IPS-18c (cell line): ENCODE measurements around the gene TRMT10B.
A peak's percentile ranks its signal among the peaks of the same experiment; 100 is the strongest.

Source experiments
- H3K4me3 ChIP-seq: 2 replicates; pipeline ENCODE4 v1.7.0; 2013; ENCODE audit warnings: low read depth, mild to moderate bottlenecking, low read length, moderate library complexity; ENCODE audit not compliant: insufficient read depth
- H3K9me3 ChIP-seq: one replicate; pipeline ENCODE4 v1.6.1; 2013; ENCODE audit warnings: mild to moderate bottlenecking, low read length, moderate library complexity; ENCODE audit not compliant: control insufficient read depth, insufficient read depth

The TRMT10B gene, protein sequence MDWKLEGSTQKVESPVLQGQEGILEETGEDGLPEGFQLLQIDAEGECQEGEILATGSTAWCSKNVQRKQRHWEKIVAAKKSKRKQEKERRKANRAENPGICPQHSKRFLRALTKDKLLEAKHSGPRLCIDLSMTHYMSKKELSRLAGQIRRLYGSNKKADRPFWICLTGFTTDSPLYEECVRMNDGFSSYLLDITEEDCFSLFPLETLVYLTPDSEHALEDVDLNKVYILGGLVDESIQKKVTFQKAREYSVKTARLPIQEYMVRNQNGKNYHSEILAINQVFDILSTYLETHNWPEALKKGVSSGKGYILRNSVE

DNA sequence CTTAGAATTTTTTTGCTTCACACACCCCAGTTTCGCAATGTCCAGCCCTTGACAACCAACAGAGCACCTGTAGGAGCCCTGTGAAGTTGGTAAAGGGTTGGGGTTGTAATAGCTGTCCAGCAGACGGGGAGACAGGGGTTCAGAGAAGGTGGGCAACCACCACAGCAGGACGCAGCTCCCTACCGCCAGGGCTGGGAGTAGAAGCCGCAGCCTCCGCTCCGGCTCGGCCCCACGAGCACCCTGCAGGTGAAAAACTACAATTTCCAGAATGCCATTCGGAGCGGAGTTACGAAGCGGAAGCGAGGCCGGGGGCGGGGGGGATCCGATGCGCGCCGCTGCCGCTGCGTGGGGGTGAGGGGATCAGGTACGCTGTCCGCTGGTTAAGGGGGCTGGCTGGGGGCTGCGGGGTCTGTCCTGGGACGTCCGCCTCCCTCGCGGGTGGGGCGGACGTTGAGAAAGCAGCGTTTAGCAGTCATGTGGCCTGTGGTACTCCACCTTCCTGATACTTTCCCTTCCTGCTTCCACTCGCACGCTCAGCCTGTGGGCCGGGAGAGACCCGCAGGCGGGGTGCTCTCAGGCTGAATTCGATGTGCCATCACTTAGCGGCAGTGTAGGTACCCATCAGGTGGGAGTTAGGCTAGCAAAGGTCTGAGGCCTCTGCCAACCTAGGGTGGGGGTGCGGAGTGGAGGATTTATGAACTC, at the start of gene TRMT10B:
Gene TRMT10B (plus strand): TSS at position 317 of the 702 bp plus-strand sequence. CDS start 8,127 bp downstream, outside the sequence.
- Histone ChIP-seq H3K9me3 (no peaks in the 10 kb centered on the region), H3K4me3 (peak within 1 kb of the TSS; percentile 86)

DNA sequence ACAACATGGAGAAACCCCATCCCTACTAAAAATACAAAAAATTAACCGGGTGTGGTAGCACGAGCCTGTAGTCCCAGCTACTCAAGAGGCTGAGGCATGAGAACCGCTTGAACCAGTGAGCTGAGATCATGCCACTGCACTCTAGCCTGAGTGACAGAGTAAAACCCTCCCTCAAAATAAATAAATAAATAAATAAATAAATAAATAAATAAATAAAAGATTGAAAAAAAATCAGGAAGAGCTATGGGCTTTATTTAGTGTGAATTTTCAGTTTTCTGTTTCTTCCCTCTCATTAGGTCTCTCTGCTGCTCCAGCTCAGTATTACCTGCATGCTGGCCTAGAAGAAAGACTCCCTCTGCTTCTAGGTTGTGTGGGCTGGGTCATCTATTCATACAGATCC, 47.8 kb upstream of the TRMT10B start:
- Histone ChIP-seq H3K4me3 (no peak overlapping the region), H3K9me3 (no peaks in the 10 kb centered on the region)

DNA sequence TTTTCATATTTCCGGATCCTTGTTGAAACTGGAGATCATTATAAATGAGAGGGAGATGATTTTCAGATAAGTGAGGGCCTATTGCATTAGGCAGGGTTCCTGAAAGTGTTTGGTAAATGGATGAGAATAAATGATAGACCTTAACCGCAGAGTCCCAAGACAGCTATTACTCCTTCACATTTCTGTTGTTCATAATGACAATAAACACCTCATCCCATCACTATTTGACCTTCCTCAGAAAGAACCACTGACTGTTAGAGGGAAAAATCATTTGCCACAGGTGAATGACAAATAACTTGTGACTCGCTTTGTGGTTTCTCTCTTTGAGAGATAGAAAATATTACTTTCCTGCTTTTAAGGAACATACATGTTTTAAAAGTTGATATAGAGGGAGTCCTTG, 47.3 kb upstream of the TRMT10B start:
- H3K9me3 ChIP-seq = no peaks in the 10 kb centered on the region
- H3K4me3 ChIP-seq = no peak overlapping the region

DNA sequence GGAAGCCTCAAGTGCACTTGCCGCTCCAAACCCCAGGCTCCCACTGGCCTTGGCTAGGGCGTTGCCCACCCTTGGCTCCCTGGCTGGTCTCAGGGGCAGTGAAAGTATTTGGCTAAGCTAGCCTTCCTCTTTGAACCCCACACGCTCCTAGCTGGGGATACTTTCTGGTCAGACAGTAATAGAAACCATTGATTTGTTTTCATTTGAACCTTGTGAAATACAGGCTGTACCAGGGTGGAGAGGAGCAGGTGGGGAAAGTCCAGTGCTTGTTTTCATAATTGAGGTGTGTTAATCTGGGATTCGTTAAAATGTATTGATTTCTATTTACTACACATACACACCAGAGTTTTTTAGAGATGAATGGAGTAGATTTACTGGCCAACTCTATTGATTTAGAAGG, 45.9 kb upstream of the TRMT10B start:
- no peaks in the 10 kb centered on the region for H3K9me3 ChIP-seq
- no peak overlapping the region for H3K4me3 ChIP-seq

DNA sequence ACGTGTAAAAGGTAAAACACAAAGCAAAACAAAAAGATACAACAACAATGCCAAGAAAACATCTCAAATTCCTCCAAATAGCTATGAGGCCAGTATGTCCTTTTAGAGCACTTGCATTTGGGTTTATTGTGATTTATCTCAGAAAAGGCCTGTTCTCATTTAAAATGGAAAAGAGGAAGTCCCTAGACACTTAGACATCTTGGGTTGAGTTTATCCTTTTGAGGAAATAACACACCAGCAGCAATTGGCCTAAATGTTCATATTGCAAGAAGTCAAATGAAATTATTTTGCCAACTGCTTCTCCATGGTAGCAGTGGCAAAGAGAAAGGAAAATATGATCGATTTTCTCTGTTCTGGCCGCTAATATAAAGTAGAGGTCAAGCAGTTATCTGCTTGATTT, 43.6 kb upstream of the TRMT10B start:
- Histone ChIP-seq H3K4me3 (no peak overlapping the region), H3K9me3 (no peaks in the 10 kb centered on the region)

DNA sequence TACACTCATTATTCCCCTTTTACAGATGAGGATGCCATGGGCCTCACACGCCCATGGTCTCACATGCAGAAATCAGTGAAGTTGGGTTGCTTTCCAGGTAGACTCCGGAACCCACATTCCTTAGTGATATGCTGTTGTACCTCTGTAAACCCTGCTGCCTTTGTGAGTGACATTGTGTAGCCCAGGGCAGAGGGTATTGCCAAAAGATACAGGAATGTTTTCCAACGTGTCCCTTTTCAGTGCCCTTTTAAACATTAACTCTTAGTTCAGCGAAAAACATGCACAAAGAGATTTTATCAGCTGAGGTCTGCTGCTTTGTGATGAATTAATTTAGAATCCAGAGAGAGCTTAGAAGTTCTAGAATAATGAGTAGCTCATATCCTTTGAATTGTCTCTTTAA, 38.3 kb upstream of the TRMT10B start:
- Histone ChIP-seq H3K4me3 (no peak overlapping the region), H3K9me3 (no peaks in the 10 kb centered on the region)

DNA sequence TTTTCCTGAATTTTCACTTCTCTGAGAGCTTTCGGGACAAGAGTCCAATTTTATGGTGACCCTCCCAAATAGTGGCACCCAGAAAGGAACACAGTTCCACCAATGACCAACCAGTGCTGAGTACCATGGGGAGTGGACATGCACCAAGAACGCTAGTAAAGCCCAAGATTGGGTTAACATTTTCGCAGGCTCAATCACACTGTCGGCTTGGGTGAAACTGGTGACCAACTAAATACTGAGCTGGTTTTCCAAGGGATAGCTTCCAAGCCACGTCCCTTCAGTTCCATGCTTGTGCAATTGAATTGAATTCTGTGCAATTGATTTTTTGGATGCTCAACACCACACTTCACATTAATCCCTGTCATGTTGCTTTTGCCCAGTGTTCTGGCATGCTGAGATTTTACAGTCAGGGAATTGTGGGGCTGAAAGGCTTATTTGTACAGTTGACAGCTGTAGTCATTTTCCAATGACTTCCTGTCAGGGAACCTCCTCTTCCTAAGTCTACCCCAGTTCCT, 37.6 kb upstream of the TRMT10B start:
- Histone ChIP-seq H3K9me3 (no peaks in the 10 kb centered on the region), H3K4me3 (no peak overlapping the region)

DNA sequence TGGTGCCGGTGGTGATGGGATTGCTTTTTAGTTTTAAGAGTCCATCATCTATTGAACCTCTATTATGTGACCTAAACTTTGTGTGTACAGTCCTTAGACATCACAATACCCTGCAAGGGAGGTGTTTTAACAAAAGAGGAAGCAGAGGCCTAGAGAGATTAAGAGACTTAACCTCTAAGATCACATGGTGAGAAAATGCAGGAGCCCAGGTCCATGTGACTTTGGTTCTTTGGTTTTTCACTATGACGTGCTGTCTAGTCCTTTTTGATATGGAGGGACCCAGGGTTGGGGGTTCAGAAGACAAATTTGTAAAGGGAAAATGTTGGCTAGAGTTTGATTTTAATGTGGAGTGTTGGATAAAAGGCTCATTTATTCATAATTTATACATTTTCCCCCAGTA, 34.1 kb upstream of the TRMT10B start:
- no peaks in the 10 kb centered on the region for H3K9me3 ChIP-seq
- H3K4me3 ChIP-seq = no peak overlapping the region

DNA sequence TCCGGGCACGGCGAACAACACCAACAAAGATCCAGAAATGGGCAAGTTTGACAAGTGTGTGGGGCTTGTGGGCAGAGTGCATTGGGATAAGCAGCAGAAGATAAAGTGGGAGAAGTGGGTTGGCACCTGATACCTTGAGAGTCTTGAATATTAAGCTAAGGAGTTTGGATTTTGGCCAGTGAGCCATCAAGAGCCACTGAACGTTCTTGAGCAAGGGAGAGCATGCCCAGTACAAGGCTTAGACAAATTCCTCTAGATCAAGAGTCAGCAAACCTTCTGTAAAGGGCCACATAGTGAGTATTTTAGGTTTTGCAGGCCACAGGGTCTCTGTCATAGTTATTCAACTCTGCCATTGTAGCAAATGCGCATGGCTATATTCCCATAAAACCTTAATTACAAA, 26.6 kb upstream of the TRMT10B start:
- H3K4me3 ChIP-seq = no peak overlapping the region
- H3K9me3 ChIP-seq = no peaks in the 10 kb centered on the region

DNA sequence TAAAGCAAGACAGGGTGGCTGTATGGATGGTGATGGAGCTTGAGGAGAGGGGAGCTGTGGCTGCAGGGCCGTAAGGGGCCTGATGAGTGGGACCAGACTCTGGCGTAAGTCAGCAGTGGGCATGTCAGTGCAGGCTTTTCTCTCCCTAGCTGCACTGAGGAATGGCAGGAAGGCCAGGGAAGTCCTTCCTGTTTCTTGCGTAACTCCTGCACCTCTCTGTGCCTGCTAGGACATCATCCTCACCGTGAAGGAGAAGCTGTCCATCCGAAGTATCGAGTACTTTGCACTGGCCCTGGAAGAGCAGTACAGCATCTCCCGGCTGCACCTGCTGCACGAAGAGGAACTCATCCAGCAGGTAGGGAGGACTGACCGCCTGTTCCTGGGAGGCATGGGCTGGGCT, 24.1 kb upstream of the TRMT10B start:
- Histone ChIP-seq H3K4me3 (no peak overlapping the region), H3K9me3 (no peaks in the 10 kb centered on the region)

DNA sequence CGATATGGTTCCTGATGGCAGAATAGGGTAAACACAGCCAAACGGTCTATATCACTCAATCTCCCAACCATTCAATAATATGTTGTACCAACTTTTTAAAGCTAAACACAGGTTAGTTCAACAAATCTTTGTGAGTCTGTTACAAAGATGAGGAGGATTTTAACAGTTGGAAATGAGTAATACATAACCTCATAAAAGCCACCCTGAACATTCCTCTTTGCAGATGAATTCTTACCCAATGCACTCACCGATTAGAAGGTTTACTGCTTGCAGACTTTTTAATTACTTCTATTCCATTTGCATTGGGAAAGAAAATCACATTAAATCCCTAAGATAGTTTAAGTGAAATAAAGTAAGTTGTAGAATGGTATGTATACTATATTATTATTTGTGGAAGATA, 23.3 kb upstream of the TRMT10B start:
- H3K4me3 ChIP-seq = no peak overlapping the region
- no peaks in the 10 kb centered on the region for H3K9me3 ChIP-seq

DNA sequence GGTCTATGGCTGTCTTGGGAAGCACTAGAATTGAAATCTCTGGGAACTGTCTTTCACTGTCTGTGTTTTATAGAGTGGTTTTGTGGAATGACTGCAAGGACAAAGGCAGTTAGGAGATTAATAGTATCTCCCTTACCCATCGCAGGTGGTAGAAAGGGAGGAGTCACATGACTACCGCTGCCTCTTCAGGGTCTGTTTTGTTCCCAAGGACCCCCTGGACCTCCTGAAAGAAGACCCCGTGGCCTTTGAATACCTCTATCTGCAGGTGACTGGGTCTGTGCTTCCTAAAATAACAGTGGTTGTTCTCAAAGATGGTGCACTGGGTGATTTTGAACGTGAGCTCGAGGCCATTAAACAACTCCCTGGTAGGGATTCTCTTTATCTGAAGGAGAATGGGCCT, 22.8 kb upstream of the TRMT10B start:
- H3K9me3 ChIP-seq = no peaks in the 10 kb centered on the region
- no peak overlapping the region for H3K4me3 ChIP-seq

DNA sequence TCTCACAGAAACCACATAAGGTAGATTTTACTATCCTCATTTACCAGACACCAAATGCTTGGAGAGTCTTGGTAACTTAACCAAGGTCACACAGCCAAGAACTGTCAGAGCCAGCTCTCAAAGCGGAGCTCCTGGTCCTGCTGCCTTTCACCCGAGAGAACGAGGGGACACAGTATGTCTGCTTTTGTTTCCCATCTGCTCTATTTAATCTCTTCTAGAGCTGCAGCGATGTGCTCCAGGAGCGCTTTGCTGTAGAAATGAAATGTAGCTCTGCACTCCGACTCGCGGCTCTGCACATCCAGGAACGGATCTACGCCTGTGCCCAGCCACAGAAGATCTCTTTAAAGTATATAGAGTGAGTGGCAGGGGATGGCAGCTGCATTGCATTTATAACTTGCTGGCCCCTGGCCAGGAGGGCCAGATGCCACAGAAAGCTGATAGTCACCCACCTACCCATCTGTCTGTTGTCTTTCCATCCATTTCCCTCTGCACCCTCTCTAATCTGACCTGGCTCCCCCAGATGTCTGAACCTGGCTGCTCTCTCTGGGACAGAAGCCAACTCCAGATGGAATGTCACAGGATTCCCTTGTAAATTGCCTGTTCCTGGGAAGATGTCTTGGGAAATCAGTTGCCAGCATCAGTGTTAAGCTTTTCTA, 21.4 kb upstream of the TRMT10B start:
- H3K9me3 ChIP-seq = no peaks in the 10 kb centered on the region
- H3K4me3 ChIP-seq = no peak overlapping the region

DNA sequence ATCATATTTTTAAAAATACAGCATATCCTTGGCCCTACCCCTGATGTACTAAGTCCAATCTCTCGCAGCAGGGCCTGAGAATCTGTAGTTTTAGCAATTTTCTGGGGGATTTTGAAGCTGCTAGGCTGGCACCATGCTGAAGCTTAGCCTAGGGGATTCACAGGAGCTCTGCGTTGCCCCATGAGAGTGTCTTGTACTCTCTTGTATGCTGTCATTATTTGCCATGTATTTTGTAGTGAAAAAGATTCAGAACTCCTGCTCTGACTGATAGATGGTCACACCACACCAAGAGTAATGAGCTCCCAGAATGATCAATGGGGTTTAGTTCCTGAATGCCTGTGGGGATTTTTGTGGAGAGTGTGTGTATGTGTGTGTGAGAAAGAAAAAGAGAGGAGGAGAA, 20.7 kb upstream of the TRMT10B start:
- Histone ChIP-seq H3K4me3 (no peak overlapping the region), H3K9me3 (no peaks in the 10 kb centered on the region)

DNA sequence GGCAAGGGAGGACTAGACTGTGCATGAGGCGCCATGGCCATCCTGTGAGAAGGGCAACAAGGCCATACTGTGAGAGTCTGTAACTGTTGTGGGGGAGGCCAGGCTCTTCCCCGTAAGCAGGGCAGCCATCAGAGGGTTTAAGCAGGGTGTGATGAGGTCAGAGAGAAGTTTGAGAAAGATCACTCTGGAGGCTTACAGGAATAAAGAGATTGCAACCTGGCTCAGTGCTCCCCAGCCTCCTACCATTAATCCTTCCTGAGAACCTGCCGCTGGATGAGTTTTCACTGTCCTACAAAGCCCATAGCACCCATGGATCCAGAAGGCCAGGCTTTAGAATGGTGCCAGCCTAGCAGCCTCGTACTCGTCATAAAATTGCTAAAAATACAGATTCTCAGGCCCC, 14.4 kb upstream of the TRMT10B start:
- no peaks in the 10 kb centered on the region for H3K9me3 ChIP-seq
- no peak overlapping the region for H3K4me3 ChIP-seq

DNA sequence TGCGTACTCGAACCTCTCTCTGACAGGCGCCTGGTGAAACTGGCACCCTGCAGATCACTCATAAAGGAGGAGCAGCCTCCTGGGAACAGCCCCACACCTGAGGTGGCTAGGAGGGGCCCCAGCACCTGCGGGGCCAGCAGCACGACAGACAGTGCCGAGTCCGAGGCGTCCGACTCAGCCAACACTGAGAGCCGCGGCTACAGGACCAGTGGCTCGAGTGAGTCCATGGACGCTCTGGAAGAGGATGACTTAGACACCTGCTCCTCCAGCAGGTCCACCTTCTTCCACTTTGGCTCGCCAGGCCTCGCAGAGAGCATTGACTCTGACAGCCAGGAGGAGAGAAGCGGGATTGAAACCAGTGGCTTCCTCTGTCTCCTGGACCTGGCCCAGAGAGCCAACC, 13.5 kb upstream of the TRMT10B start:
- Histone ChIP-seq H3K9me3 (no peaks in the 10 kb centered on the region), H3K4me3 (no peak overlapping the region)

DNA sequence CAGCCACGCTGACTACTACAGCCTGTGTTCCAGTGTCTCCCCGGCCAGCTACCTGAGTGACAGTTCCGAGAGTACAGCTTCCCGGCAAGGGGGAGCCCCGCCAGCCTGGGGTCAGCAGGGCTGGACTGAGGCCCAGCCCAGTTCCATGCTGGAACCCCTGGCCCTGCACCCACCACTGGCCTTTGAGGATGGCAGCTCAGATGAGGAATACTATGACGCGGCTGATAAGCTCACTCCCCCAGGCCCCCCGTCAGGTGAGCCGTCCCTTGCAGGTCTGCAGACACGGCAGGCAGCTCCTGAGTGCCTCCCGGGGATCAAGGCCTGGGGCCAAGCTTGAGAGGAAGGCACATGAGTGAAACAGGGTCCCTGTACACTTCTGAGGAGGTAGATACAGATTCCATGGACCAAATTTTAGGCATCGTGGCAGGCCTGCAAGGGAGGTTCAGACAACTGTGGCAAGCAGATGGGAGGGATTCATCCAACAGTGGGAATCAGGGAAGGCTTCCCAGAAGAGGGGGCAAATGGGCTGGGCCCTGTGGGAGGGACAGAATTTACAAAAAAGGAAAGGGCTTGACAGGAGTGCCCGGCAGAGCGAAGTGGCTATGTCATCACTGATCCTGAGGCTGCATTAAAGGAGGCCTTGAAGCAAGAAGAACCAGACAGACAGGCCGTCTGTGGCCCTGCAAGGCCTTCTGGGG, 12.8 kb upstream of the TRMT10B start:
- Histone ChIP-seq H3K9me3 (no peaks in the 10 kb centered on the region), H3K4me3 (no peak overlapping the region)
